ENCODE data around the gene HOXC6. TPM values are rescaled to one million over a fixed set of nuclear protein-coding genes. Genes with fewer than 3 reads are reported as not detected.

HOXC6 gene
- total RNA-seq, 2 donors from 2014 or later = not detected

DNA sequence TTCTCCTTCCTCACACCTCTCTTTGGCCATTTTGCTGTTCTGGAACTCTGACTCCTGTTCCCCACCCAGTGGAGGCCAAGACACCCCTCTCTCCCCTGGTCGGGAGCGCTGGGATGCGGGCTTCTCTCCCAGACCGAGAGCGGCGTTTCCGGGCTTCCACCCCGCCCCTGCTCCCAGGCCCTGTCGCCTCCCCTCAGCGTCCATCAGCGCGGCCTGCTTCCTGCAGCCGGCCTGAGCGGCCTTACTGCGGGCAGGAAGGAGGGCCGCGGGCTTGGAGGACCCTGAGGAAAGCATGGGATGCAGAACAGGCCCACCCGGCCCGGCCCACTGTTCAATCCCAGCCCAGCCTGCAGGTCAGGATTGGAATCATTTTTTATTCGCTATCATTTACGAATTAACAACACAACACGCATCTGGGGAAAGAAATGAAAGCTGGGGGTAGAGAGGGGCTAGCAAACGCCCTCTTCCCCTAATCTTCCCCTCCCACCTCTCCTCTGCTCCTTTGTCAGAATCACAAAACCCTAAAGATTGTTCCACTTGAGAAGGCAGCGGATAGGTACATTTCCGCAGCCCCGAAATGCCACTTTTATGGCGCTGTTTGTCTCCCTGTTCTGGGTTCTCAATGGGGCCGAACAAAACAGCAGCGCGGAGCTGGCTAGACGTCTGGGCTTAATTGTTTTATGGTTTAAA lies 23.3 kb upstream of the HOXC6 start:
- DNase-seq (ENCODE audit: low spot score) = no peak
- Histone ChIP-seq H3K27me3 (peaks cover 59 to 64% of the 10 kb centered on the region in 2 donors), H3K9me3 (no peaks in the 10 kb centered on the region), H3K4me3 (no peak overlapping the region), H3K4me1 (peaks cover 0 to 26% of the 10 kb centered on the region in 2 donors), H3K36me3 (no peaks in the 10 kb centered on the region), H3K27ac (no peak overlapping the region)
- TF ChIP-seq, protein P1, sequence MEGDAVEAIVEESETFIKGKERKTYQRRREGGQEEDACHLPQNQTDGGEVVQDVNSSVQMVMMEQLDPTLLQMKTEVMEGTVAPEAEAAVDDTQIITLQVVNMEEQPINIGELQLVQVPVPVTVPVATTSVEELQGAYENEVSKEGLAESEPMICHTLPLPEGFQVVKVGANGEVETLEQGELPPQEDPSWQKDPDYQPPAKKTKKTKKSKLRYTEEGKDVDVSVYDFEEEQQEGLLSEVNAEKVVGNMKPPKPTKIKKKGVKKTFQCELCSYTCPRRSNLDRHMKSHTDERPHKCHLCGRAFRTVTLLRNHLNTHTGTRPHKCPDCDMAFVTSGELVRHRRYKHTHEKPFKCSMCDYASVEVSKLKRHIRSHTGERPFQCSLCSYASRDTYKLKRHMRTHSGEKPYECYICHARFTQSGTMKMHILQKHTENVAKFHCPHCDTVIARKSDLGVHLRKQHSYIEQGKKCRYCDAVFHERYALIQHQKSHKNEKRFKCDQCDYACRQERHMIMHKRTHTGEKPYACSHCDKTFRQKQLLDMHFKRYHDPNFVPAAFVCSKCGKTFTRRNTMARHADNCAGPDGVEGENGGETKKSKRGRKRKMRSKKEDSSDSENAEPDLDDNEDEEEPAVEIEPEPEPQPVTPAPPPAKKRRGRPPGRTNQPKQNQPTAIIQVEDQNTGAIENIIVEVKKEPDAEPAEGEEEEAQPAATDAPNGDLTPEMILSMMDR (IDR thresholded peaks at IDR 0.05) = no peak

DNA sequence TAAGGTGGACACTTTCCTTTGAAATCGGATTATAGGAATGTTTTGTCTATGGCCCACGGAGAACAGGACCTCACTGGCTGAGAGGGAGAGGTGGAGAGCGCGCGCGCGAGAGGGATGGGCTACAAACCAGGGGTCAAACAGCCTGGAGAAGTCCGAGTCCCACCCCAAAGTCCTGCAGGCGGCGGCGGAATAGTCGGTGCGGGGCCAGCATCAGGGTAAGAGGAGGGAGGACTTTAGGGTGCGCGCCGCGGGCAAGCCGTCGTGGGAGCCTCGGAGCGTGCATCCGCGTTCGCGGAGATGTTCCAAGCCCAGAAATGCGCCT lies 22.7 kb upstream of the HOXC6 start:
- Histone ChIP-seq H3K4me3 (no peak overlapping the region), H3K4me1 (peaks cover 0 to 21% of the 10 kb centered on the region in 2 donors), H3K27me3 (peaks cover 57 to 64% of the 10 kb centered on the region in 2 donors), H3K9me3 (no peaks in the 10 kb centered on the region), H3K27ac (no peak overlapping the region), H3K36me3 (no peaks in the 10 kb centered on the region)
- TF ChIP-seq, protein P1 (IDR thresholded peaks at IDR 0.05) = no peak
- no peak for DNase-seq (ENCODE audit: low spot score)

DNA sequence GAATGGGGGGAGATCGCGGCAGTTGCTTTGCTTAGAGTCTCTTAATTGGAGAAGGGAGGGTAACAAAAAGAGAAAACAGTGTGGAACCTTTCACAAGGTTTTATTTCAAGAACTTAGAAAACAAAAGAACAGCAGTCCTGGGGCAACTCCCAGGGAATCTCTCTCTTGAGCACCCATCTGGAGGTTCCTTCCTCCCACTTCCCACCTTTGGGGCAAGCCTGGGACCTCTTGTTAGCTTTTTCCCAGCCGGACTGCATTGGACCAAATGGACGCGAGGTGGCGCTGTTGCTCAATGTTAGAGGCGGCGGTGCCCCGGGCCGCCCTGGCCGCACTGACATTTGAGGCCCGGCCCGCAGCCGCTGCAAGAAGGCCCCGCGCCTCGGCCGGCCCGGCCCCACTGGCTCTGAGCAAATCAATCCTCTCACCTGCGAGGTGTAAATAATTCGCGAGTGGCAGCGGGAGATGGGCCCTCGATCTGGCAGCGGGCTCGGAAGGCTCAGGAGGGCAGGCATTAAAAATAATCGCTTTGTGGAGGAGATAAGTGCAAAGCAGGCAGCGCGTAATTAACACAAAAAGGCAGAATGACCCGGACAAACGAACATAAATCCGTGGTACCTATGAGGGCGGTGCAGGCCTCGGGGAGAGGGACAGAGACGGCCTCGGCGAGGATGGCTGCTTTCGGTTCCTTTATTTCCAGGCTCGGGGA lies 22.2 kb upstream of the HOXC6 start:
- TF ChIP-seq, protein P1 (IDR thresholded peaks at IDR 0.05) = peak; percentile 86 to 98
- peak overlapping the region in 1 of 2 donors; percentile 30 for H3K4me3 ChIP-seq
- H3K4me1 ChIP-seq = peaks cover 0 to 18% of the 10 kb centered on the region in 2 donors

GRCh38 chr12:54006559-54007220 lies 21.6 kb upstream of the HOXC6 start:
- Histone ChIP-seq H3K9me3 (no peaks in the 10 kb centered on the region), H3K36me3 (no peaks in the 10 kb centered on the region), H3K27ac (no peak overlapping the region), H3K4me1 (peaks cover 0 to 18% of the 10 kb centered on the region in 2 donors), H3K4me3 (peak overlapping the region in 1 of 2 donors; percentile 30), H3K27me3 (peaks cover 48 to 62% of the 10 kb centered on the region in 2 donors)
- no peak for DNase-seq (ENCODE audit: low spot score)
- TF ChIP-seq, protein P1 (IDR thresholded peaks at IDR 0.05) = no peak

More for the DNA sequence above, 22.2 kb upstream of the HOXC6 start:
- Histone ChIP-seq H3K36me3 (no peaks in the 10 kb centered on the region), H3K9me3 (no peaks in the 10 kb centered on the region), H3K27ac (no peak overlapping the region), H3K27me3 (peaks cover 51 to 62% of the 10 kb centered on the region in 2 donors)
- peak; percentile 91 for DNase-seq (ENCODE audit: low spot score)

DNA sequence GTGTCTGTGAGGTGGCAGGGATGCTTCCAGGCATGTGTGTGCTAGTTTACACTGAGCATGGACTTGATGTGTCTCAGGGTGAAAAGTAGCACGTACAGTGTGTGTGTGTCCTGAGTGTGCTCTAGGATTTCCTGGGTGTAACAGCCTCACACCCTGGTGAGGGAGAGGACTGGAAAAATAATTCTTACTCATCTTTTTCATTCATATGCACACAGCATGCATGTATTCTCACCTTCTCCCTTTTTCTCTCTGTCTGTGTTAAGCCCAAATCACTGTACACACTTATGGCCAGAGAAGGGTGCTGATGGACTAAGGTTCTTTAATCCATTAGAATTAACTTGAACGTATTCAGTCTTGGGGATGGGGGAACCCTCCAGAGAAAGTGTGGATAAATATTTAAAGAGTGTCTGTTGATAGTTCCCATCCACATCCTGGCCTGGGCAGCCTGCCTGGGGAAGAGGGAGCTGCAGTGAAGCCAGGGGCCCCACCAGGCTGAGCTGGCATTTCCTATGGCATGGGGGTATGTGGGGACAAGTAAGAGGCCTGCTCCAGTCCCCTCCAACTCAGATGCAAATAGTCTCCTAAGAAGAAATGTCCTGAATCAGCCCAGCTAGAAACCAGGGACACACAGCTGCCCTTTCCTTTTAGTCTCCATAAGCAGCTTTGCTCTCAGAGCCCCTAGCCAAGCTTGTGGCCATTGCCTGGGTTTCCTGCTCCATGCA lies 20.5 kb upstream of the HOXC6 start:
- Histone ChIP-seq H3K9me3 (no peaks in the 10 kb centered on the region), H3K4me3 (no peak overlapping the region), H3K27me3 (peaks cover 46 to 56% of the 10 kb centered on the region in 2 donors), H3K4me1 (peaks cover 0 to 18% of the 10 kb centered on the region in 2 donors), H3K27ac (no peak overlapping the region), H3K36me3 (no peaks in the 10 kb centered on the region)
- TF ChIP-seq, protein P1 (IDR thresholded peaks at IDR 0.05) = no peak
- no peak for DNase-seq (ENCODE audit: low spot score)
